A172 (cell line): ENCODE measurements around the gene B3GALT4. TPM values are rescaled to one million over a fixed set of nuclear protein-coding genes. Genes with fewer than 3 reads are reported as not detected.
A peak's percentile ranks its signal among the peaks of the same experiment; 100 is the strongest.

Experiments
- DNase-seq: peaks from one replicate; pipeline ENCODE4 v3.0.0-alpha.2; 2015; ENCODE audit warnings: low spot score
- total RNA-seq: library from RNA; depleted of rRNA; stranded (reverse); fragments of >200 nt; shearing (Covaris generic); gene quantifications from 2 replicates; pipeline ENCODE4 v1.2.3, GENCODE V29; 2014

Gene B3GALT4
- total RNA-seq, 1 experiment from 2014 or later: 0.07 TPM

DNA sequence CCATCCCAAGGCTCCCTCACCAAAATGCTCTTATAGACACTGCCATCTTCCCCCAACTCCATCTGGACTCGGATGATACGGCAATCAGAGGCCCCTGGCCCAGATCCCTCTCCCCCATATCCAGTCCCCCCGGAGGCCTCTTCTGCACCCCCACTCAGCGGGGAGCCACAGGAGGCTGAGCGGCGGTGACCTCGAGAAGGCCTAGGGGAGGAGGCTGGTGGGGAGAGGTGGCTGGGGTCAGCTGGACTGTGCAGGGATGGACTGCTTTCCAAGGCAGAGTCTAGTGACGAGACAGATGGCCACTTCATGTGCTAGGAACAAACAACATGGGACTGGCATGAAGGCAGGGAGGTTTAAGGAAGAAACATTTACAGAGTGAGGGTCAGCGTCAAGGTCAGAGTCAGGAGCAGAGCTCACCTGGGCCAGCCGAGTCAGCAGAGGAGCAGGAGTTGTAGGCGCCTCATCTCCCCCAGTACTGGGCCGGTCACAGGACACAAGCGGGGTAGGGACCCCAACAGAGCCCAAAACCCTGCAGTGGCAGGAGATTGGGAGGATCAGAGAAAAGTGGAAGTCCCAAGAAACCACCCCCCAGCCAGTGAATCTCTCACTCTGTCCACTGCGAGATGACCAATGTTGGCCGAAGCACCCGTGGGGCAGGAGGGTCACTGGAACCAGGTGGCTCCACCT is 16.2 kb downstream of the B3GALT4 start:
- no peak for DNase-seq

DNA sequence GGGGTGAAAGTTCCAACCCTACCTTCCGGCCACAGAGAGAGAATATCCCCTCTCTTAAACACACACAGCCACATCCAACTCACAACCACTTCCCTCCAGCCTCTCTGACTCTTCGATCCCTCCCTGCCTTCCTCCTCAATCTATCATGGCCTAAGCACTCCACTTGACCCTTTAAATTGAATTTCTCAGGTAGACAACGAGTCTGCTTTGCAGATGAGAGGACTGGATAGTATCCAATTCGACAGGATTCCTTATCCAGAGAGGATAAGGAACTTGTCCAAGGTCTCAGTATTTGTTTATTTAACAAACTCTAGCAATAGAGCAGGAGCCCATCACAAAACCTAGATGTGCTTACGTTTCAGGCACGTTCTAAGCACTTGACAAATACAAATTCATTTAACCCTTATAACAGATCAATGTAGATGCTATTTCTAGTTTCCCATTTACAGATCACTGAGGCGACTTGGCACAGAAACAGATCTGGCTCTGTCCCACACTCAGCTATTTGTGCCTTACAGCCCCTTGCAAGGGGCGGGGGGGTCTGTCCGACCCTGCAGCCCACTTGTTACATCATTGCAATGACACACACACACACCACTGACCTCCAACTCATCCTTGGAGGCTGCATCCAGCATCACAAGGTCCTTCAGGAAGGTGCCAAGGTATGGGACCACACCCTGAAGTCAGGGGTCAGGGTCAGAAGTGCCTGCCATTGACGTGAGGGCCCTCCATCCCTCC is 17.3 kb downstream of the B3GALT4 start:
- DNase-seq: no peak

DNA sequence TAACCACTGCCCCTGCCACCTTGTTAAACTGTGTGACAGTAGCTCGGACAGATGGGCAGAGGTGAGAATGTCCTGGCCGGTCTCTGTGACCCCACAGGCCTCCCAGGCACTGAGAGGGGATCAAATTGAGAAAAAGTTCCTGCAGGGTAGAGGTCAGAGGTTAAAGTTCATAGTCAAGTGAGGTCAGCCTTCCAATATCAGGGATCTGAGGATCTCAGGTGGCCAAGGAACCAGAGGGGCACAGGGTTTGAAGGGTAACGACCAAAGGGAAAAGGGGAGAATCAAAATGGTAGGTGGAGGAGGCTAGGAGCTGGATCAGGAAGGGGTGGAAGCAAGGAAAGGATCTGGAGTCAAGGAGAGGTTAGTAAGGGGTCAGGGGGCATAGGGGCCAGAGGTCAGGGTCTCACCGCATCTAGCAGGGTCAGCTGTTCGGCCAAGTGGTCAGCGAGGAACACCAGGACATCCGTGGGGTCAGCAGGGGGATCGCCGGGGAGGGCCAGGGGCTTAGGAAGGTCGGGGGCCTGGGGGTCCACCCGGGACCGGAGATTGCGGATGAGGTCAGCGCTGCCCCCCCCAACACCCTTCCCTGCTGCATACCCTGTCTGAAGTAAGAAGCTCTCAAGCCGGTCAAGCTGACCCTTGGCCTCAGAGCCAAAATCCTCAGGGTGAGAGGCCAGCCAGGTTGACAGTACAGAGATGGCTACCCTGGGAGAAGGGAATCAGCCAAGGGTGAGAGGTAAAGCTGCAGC is 18.9 kb downstream of the B3GALT4 start:
- DNase-seq: no peak

DNA sequence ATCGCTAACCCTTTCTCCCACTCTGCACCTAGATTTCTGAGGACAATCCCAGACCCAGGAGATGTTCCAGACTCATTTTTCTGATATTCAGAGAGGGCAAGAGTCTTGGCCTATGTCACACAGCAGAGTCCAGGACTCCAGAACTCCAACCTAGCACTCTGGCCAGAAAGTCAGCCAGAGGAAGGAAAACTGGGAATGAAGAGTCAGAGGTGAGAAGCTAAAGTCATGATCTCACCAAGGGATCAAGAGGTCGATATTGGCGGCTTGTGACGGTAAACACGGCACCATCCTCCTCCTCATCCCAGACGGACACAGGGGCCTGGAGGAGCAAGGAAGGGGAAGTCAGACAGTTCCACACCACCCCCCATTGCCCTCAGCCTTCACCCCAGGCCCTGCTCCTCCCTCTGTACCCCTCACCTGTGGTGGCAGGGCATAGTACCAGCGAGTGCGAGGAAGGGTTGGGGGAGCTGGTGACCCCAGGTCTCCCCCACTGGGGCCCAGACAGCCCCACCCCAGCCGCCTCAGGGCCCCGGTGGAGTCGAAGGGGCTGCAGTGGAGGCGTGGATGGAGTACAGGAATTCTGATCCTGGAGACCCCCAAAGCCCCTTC is 20.0 kb downstream of the B3GALT4 start:
- DNase-seq: no peak

DNA sequence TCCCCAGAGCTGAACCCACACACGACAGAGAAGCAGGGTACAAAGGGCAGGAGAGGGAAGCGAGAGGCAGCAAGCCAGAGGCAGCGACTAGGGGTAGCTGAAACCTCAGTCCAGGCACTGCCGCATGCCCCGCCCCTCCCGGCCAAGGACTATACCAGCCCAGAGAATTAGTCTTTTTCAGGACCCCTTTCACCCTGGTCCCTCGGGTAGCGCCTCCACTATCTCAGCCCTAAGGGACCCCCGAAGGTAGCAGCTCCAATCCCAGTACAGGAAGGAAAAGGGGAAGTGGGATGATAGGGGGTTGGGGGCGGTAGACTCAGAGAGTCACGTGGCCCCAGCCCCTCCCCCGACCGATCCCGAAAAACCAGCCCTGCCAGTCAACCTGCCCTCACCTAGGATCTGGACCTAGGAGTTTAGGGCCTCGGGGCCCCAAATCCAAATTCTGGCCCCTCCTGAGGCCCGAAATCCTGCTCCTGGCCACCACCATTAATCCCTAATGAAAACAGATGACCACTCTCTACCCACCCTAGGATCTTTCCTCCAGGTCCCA is 20.6 kb downstream of the B3GALT4 start:
- no peak for DNase-seq

DNA sequence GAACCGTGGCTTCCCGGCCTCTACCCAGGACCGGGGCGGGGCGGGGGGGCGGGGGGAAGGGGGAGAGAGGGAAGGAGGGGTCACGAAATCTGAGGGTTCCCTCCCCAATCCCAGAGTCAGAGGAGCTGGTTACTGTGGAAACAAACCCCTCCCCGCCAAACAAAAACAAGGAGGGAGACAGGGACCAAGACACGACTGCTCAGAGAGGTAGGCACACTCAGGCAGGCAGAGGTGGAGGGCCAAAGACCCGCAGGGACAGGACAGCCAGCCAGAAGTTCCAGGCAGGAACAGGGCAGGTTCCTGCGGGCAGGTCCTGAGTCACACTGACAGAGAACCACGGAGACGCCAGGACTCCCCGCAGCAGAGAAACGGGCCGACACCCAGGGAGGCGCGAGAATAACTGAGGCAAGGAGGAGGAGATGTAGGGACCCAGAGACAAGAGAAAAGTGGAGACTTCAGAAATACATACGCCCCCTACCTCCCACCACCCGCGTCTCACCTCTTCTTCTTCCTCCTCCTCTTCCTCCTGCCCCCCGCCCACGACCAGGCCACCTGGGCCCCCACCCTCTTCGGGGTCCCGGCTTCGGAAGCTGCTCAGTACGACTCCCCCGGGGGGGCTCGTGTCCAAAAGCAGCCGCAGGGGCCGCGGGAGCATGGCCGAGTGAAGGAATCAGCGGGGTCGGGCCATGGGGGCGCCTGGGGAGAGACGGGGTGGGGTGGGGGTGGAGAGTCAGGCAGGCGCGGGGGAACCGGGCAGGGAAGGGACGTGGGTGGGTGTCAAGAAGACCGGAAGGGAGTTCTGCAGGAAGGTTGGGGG is 21.2 kb downstream of the B3GALT4 start:
- peak; percentile 76 for DNase-seq

DNA sequence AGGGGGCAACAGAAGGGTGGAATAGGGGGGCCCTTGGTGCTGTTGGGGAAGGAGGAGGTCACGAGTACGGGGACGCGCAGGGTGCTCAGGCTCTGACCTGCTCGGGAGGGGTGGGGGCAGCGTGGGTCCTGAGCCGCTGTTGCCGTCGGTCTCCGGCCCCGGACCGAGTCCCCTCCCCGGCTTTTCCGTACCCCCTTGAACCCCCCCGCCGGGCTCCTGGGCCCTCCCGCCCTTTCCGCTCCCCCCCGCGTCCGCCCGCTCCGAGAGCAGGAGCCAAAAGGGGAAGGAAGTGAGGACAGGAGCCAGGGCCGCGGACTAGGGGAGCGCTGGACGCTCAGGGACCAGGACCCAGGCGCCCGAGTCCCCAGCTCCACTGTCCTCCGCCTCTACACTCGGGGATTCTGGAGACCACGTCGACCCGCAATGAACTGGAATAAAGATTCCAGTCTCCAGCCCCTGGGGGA is 21.9 kb downstream of the B3GALT4 start, which contains the start of gene RGL2:
Gene RGL2, minus strand, starts transcription at position 170 of the 464 bp plus-strand sequence. CDS start 332 bp downstream, outside the sequence.
- DNase-seq: peak; percentile 29

DNA sequence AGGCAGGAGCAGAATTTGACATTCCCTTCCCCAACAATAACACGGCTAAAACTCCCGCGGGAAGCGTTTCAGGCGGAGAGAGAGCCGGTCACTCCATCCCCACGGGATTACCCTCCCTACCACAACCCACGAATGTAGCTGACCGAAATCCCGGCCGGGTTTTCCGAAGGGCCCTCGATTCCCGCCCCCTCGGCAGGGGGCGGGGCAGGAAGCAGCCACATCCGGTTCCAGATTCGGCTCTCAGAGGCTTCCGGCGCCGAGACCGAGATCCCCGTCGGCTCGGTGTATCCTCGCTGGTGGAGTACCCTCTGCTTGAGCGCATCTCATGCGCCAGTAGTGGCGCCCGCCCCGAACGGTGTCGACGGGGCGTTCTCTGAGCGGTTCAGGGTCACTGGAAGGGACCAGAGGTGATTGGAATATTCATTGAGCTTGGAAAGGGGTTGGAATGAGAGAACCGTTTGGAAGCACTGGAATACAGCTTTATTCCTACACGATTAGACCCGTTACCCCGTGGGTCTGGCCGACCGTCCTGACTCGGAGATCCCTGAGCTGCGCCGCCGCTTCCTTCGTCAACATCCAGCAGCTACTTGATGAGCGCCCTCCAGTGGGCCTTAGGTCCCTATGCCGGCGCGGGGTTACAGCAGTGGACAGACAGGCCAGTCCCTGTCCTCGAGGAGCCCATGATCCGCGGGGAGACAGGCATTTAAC is 22.5 kb downstream of the B3GALT4 start:
- DNase-seq: peak; percentile 86

DNA sequence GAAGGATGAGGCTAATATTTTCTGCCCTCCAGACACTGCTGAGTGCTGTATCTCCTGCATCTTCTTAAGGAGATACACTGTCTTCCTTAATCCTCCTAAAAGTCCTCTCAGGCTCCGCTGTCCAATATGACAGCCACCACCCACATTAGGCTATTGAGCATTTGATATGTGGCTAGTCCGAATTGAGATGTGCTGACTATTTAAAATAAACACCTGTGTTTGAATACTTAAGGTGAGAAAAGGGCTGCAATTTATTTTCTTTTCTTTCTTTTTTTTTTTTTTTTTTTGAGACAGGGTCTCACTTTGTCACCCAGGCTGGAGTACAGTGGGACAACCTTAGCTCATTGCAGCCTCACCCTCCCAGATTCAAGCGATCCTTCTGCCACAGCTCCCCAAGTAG is 25.0 kb downstream of the B3GALT4 start:
- no peak for DNase-seq

DNA sequence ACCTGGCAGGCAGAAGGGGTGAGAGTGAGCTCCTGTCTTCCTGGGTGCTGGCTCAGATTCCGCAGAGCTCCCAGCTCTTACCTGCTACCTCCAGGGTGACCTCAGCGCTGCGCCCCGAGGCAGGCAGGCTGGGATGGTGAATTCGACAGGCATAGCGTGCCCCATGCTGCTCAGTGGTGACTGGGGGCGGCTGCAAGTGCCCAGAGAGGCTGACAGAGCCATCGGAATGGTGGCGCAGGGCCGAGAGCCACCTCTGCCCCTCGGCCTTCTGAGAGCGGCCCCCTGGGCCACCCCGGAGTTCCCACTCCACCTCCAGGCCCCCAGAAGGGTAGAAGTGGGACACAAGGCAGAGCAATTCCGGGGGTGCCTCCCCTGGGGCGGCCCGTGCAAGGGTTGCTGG is 27.3 kb downstream of the B3GALT4 start:
- DNase-seq: no peak

DNA sequence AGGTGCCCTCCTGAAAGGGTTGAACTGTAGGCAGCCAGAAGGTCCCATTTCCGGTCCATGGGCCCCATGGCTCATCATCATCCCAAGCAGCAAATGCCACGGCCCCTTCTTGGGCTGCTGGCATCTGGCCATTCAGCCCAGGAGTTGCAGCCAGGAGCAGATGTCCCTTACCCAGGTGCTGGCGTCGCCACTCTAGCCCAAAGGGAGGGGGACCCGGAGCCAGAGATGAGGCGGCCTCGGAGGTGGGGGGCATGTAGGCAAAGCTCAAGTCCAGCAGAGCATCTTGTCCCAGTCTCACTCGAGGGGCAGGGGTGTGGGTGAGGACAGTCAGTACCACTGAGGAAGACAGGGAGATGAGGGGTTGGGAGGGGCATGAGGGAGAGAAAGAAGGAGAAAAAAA is 28.1 kb downstream of the B3GALT4 start:
- no peak for DNase-seq

DNA sequence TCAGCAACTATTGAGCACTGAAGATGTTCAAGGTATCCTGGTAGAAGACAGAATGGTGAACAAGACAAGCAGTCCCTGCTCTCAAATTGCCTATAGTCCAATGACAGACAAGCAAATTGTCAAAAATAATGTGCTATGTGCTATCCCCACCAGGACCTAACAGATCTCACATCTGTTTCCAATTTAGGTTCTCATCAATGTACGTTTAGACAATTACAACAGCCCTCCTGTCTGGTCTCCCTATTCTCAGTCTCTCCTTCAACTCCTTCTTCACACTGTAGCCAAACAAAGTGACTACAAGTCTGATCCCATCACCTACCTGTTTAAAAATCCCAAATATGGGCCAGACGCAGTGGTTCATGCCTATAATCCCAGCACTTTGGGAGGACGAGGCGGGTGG is 29.4 kb downstream of the B3GALT4 start:
- no peak for DNase-seq

DNA sequence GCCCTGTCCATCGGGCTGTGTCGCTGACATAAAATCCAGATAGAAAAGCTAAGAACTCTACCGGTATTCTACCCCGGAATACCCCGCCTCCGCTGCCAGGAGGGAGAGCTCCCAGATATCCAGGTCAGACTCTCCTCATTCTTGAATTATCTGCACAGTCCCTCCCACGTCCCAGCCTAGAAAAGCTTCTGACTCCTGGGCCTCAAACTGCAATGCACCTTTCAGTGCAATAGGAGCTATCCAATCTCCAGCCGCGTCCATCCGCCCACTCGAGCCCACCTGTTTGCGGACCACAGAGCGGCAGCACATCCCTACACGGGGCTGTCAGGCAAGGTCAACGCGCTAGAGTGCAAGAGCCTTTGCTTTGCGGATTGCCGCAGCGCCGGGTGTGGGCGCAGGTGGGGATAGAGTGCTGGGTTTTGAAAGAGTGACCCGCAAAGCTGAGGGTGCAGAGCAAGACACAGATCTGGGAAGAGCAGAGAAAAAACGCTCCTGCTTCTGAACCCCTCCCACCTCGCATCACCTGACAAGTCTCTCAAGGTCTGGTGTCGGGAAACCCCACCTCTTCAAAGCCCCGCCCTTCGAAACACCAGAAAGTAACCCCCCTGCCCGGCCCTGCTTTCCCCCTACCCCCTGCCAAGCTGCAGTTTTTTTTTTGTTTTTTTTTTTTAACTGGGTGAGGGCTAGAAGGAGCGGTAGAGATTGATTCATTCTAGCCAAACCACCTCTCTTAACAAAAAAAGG is 35.6 kb downstream of the B3GALT4 start:
- DNase-seq: peak; percentile 86

DNA sequence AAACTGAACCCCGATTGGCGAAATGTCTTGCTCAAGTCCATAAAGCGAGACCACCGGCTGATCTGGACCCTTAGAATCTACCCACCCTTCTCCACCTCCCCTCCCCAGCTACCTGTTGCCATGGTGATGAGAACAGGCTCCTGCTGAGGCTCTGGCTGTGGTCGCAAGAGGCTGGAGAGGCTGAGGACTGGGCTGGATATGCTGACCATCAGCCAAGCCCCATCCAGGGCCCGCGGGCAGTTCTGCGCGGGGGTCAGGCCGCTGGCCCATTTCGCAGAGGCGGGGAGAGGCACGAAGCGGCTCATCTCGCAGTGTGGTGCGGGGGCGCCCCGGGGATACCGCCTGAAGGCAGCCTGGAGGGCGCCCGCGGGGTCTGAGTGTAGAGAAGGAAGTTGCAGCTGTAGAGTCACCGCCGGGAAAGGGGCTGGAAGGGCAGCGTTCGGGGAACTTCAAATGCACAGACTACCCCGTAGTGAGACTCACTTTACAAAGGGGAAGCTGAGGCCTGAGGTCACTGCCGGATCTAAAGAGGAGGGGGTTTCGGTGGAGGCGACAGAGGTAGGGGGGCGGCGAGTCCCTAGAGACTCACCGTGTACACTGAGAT is 36.3 kb downstream of the B3GALT4 start:
- no peak for DNase-seq

DNA sequence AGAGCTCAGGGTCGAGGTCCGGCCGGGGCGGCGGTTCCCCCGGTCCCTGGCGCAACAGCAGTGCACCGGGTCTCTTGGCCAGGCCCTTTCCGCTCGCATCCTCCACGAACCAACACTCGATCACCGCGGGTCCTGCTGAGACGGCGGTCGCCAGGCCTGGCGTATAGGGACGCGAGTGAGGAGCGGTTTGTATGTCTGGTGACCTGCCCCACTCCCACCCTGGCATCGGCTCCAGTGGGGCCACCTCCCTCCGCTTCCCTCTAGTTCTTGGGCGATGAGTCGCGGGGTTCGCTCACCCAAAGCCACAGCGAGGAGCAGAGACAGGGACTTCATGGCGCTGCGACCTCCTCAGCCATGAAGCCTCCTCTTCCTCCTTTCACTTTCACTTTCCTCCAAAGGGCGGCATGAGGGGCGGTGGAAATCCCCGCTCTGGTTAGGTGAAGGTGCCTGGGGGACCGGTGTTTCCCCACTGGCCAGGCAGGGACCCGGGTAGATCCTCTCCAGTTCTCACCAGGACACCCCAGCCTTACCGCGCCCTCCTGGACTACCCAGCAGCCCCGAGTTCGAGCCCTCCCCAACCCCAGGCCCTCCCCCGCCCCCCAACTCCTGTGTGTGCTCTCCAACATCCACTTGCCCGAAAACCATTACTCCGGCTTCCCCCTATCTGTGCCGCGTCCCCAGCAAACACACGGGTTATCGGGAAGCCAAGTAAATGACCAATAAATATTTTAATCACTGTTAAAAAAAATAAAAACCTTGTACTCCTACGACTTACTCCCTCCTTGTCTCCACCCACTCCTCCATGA is 37.0 kb downstream of the B3GALT4 start, which contains the start of gene TAPBP:
Gene TAPBP, minus strand, starts transcription at position 370 of the 806 bp plus-strand sequence. Its CDS starts 37 bp downstream, at position 333.
- DNase-seq: peak; percentile 70

DNA sequence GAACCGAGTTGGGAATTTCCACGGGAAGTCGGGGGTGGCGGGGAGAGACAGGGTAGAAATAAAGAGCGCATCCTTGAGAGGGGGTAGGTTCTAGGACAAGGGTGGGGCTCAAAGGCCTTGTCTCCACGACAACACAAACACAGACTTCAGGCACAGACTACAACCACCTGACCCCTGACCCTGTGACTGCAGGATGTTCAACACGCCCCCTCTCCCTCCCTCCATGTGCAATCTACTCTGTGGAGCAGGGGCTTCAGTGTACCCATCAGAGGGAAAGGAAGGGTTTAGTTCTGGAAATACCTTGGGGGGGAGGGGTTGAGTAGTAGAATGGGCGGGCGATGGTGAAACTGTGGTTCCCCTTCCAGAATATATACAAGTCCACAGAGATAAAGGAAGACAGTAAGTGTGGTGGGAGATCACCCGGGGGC is 37.6 kb downstream of the B3GALT4 start:
- peak; percentile 64 for DNase-seq

DNA sequence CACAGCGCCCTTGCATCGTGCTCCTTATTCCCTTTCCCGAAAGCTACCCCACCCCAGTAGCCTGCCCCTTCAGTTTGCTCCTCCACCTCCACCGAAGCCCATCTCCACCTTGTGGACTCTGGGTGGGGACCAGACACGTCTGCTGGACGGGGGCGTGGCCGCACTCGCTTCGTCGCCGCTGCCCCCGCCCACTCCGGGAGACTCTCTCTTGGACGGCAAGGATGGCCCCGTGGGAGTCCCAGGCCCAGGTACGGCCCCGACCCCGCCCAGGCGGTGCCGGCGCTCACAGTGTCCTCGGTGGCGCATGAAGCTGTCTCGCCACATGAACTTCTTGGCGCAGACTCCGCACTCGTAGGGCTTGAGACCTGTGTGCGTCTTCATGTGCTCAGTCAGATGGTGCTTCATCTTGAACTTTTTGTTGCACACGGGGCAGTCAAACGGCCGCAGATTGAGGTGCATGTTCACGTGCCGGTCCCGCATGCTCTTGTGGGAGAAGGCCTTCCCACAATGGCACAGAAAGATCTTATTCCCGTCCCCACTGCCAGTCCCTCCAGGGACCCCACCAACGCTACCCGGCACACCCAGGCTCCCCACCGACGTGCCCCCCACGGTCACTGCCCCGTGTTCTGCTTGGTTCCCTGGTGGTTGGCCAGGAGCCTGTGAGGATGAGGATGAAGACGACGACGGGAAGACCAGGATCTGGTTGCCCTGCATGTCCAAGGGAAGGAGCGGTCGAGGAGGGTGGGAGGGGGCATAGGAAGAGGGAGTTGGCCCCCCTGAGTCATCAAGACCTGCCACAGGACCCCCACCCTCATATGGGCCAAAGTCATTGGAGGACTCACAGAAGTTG is 38.2 kb downstream of the B3GALT4 start:
- DNase-seq: no peak
